Right forelimb (tissue), 1 donor: Measurements from ENCODE around the gene OR9Q1.
"Not testable (repeated sequence)": the region's sequence is repeated elsewhere in the genome, so short reads cannot be mapped to it uniquely, and the experiment has no call there.

Experiments used
- DNase-seq: peaks from one replicate; pipeline ENCODE4 v3.0.0-alpha.2; 2018

Gene OR9Q1

GRCh38 chr11:58023435-58023931 is at the start of gene OR9Q1:
TSS of gene OR9Q1 (plus strand) at chr11:58023881. CDS start at chr11:58179445, 155,564 bp downstream.
- DNase-seq: no peak

DNA sequence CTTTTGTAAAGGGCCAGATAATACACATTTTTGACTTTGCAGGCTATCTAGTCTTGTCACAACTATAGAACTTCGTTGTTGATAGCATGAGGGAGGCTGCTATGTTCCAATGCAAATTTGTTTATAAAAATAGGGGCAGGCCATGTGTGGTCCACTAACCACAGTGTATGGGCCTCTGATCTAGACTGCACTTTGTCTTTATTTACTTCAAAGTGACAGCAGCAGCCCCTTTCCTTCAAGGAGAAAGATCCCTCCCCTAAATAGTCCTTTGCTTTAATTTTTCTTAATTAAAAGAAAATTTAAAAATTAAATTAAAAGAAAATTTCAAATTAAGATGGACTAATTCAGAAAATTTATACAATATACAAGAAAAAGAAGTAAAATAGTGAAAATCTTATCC is 49.5 kb upstream of the OR9Q1 start:
- DNase-seq: no peak

- peak; percentile 51 for DNase-seq
Measured at GRCh38 chr11:57974848-57975601, 48.7 kb upstream of the OR9Q1 start.

- no peak for DNase-seq
Measured at GRCh38 chr11:57977709-57978108, 46.0 kb upstream of the OR9Q1 start.

DNA sequence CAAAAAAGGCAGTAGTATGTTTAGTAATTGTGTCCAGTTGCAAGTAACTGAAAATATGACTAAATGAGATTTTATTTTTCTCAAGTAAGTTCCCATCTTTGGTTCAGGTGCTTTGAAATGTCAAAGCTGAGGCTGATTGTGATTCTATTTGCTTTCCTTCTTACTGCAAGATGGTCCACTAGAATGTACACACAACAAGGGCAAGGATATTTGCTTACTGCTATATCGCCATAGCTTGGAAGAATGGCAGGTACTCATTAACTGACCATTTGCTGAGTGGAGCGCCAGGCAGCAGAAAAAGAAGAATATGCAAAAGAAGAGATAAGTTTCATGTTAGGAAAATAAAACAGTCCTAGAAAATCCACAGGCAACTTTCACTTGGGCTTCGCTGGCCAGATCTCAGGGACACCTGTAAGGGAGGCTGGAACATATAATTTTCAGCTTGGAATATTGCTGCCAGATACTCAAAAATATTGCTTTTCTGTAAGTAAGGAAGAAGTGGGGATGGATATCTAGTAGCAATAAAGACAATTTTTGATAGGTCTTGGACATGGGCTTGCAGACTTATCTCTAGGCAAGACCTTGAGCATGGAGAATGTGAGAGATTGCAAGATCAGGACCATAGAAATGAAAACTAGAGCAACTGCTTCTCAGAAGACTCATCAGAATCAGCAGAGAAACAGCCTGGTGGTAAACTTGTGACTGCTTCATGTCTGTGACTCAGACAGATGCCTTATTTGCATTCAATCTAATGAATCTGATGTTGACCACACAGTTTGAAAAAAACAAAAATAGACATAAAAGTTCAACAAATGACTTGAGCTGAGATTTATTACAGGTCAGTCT is 44.8 kb upstream of the OR9Q1 start:
- DNase-seq: no peak

DNA sequence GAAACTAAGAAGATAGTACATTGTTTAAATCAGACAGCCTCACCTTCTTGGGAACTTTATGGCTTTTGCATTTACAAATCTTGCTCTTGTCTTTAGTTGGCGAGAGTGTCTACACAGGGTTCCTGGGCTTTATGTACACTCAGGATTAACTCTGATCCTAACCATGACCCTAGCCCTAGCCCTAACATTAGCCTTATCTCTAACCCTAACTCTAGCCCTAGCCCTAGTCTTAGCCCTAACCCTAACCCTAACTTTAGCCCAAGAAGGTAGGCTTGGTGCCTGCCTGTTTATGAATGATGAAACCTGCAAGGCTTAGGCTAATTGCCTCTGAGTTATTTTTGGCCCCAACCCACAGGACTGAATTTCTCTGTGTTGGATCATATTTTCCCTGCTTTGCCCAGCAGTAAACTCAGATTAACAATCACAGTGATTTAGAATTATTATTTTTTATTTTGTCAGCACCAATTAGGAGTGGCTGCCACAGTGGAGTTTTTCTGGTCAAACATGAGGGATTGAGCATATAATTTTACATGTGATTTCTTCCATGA is 44.1 kb upstream of the OR9Q1 start:
- DNase-seq: no peak

DNA sequence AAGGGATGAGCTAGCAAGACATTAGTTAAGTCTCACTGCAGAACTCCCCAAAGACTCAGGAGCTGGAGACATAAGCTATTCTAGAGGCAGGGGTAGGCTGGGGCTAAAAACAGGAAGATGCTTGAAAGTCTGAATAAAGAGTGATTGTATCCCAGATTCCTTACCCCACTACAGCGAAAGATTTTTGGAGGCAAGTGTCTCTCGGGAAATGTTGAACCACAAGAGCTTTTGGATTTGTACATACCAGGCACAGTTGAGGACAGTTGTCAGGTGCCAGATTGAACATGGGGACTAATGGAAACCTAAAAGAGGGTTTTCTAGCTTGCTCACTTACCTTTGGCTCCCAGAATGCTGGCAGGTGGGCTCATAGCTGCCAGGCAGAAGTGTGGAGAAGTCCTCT is 43.5 kb upstream of the OR9Q1 start:
- DNase-seq: no peak

DNA sequence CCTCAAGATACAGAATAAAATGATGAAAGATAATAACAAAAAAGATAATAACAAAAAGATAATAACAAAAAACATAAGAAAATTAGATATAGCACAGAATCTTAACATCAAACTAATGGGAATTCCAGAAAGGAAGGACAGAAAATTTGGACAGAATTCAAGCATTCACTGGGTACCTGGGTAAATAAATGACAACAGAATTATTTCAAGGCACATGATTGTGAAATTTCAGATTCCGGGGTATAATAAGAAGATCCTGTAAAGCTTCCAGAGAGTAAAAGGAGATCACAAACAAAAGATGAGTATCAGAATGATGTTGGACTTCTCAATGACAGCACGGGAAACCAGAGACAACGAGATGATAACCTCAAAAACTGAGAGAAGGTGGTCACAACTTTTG is 42.1 kb upstream of the OR9Q1 start:
- DNase-seq: no peak

GRCh38 chr11:57982776-57983175 is 40.9 kb upstream of the OR9Q1 start:
- no peak for DNase-seq

DNA sequence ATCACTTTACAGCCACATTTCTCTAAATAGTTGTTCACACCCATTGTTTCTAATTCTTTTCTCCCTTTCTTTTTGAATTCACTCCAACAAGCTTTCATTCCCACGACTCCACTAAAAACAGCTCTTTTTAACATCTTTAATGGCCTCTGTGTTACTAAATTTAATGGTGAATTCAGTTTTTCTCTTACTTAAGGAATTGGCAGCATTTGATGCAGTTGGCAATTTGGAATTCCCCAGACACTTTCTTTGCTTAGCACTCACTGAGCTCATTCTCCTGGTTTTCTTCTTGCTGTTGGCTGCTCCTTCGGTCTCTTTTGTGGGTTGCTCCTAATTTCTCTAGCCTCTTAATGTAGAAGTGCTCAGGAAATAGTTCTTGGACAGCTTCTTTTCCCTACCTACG is 40.5 kb upstream of the OR9Q1 start:
- no peak for DNase-seq

GRCh38 chr11:57999523-57999922 is 24.2 kb upstream of the OR9Q1 start:
- not testable (repeated sequence) for DNase-seq

DNA sequence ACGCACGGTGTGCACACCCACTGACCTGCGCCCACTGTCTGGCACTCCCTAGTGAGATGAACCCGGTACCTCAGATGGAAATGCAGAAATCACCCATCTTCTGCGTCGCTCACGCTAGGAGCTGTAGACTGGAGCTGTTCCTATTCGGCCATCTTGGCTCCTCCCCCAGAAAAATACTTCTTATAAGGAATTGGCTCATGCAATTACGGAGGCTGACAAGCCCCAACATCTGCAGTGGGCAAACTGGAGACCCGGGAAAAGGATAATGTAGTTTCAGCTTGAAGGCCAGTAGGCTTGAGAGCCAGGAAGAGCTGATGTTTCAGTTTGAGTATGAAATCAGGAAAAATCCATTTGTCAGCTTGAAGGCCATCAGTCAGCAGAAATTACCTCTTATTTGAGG is 23.7 kb upstream of the OR9Q1 start:
- not testable (repeated sequence) for DNase-seq

DNA sequence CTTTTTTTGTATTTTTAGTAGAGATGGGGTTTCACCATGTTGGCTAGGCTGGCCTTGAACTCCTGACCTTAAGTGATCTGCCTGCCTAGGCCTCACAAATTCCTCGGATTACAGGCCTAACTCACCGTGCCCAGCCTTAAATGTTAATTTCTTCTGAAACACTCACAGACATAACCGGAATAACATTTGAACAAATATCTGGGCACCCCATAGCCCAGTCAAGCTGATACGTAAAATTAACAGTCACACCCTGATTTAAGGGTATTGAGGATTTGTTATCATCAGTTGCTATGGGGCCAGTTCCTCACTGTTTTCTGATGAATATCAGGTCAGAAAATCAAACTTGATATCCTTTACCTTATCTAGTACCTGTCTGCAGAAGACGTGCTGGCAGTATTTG is 23.0 kb upstream of the OR9Q1 start:
- DNase-seq: no peak

DNA sequence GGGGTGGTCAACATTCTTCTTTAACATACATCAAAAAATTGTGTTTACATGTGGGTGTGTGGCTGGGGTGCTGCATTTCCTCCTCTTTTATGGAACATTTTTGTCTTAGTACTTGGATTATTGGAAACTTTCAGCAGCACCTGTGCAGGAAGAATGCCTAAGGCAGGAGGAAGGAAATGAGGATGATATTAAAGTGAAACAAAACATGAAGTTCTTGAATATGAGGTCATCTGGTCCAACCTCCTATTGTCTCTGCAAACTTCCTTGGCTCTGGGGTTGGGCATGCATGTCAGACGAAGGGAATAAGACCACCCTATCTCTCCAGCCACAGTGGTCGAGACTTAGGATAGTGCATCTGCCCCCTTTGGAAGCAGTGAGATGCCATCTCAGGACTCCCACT is 20.6 kb upstream of the OR9Q1 start:
- no peak for DNase-seq

DNA sequence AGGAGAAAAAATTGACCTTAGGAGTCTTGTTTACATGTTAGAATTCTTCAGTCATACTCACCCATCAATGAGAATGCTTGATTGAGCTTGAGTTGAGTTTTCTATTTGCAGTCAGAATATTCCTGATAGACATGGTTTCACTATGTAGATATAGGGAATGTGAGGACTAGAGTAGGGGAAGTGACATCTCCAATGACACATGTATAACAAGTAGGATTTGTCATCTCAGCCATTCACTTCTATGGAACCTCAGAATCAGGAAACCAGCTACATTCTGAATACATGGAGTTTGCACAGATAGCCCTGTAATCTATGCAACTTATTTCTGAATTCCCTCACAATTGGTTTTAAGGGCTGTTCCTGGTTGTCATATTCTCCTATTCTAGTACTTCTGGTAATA is 20.1 kb upstream of the OR9Q1 start:
- DNase-seq: no peak

DNA sequence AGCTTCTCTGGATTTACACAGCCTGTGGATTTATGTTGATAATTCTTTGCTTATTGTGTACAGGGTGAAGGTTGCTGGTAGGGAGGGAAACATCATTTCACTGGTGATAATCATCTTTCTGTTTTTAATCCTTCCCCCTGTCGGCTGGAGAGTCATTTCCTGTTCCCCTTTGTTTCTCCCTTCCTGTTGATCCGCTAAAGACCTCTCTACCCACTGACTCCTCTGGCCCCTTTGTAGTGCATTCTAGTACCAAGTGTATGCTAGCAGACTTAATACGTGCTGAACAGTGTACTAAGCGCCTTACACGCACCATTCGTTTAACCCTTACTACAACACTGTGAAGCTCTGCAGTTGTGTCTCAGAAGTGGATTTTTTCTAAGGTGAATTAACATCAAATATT is 19.0 kb upstream of the OR9Q1 start:
- no peak for DNase-seq

DNA sequence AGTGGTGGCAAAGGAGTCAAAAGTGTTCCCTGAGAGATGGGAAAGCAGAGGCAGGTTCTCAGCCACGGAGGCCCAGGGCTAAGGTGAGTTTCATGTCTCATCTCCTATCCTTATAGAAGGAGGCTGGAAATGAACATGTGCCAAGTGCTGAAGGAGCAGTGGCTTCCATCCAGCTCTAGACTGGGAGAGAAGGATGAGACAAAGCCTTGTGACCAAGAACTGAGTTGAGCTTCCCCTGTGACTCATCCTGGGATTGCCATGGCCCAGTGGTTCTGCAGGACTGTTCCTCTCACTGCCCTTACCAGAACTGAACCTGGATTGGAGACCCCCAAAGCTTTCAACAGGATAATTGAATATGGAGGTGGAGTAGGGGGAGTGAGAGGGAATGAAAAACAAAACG is 16.7 kb upstream of the OR9Q1 start:
- no peak for DNase-seq

- no peak for DNase-seq
Measured at GRCh38 chr11:58011771-58012170, 11.9 kb upstream of the OR9Q1 start.

DNA sequence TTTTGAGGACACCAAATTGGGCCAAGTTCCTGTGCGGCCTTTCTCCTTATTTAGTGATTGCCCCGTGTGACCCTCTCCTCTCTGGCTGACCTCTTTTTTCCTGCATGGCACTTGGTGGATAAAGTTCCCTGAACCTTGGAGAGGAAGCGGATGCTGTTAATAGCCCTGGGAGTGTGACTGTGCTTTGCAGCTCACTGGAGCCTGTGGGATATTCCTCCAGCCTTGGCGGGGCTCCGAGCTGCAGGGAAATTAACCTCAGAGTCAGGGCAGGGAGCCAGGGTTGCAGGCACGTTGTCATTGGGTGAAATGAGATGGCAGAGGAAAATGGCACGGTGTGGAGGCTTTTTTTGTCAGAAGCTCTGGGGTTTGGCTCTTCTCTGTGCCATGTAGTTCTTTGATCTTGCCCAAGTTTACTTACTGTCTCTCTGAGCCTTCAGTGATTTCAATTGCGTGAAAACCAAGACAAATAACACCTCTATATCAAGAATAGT is 965 bp downstream of the OR9Q1 start:
- DNase-seq: peak; percentile 50

GRCh38 chr11:58027341-58027740 is 3.7 kb downstream of the OR9Q1 start:
- no peak for DNase-seq

DNA sequence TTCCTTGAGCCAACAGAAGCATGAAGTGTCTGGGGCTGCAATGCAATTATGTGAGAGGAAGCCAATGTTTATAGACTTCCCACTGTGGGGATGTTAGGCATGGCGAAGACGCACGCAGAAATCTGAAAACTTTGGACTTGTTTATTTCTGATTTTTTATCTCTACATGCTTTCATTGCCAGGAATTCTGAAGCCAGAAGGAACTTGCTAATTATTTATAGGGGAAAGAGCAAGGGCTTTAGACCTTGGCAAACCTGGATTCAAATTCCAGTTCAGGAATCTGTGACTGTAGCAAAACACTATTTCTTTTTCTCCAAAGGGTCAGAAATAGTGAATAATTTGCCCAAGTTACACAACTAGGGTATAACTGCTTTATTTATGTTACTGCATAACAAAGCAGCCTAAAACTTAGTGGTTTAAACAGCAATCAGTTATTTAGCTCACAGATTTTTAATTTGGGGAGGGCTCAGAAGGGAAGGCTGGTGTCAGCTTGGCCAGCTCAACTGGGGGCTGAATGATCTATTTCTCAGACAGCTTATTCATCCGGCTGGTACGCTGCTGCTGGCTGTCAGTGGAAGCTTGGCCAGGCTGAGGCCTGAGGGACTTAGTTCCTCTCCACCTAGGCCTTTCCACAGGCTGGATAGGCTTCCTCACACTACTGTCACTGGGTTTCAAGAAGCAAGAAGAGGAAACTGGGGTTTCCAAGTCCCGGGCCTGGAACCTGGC is 5.2 kb downstream of the OR9Q1 start:
- no peak for DNase-seq

- no peak for DNase-seq
Measured at GRCh38 chr11:58030653-58031052, 7.0 kb downstream of the OR9Q1 start, which contains the start of gene OR6Q1. TSS of gene OR6Q1 (plus strand) at chr11:58030953. CDS start at chr11:58030953, 0 bp downstream.

- no peak for DNase-seq
Measured at GRCh38 chr11:58034471-58034870, 10.8 kb downstream of the OR9Q1 start.
